ENCODE data around the gene TM7SF2.

Gene TM7SF2

DNA sequence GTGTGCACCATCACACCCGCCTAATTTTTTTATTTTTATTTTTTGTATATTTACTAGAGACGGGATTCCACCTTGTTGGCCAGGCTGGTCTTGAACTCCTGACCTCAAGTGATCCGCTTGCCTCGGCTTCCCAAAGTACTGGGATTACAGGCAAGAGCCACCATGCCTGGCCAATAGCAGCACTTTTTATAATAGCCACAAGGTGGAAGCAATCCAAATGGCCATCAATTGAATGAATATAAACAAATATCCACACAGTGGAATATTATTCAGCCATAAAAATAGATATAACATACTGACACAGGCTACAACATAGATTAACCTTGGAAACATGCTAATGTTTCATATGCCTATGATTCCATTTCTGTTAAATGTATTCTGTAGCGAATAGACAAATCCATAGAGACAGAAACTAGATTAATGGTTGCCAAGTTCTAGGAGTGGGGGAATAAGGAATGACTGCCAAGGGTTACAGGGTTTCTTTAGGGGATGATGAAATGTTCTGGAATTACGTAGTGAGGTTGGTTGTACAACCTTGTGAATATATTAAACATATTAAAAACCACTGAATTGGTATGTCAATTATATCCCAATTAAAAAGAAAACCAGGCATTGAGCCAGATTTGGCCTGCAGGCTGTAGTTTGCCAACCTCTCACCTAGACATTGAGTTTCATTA is 10.9 kb upstream of the TM7SF2 start:
- Mint-ChIP-seq H3K4me1 (ENCODE audit: low read depth in 2 of 2) (peaks cover 2 to 12% of the 10 kb centered on the region in 2 donors), H3K36me3 (ENCODE audit: insufficient read depth) (peaks cover 38% of the 10 kb centered on the region), H3K27me3 (no peaks in the 10 kb centered on the region), H3K9me3 (no peaks in the 10 kb centered on the region), H3K27ac (no peak overlapping the region), H3K4me3 (no peak overlapping the region)
- ATAC-seq (replicated peaks) (no peak), DNase-seq (no peak)

DNA sequence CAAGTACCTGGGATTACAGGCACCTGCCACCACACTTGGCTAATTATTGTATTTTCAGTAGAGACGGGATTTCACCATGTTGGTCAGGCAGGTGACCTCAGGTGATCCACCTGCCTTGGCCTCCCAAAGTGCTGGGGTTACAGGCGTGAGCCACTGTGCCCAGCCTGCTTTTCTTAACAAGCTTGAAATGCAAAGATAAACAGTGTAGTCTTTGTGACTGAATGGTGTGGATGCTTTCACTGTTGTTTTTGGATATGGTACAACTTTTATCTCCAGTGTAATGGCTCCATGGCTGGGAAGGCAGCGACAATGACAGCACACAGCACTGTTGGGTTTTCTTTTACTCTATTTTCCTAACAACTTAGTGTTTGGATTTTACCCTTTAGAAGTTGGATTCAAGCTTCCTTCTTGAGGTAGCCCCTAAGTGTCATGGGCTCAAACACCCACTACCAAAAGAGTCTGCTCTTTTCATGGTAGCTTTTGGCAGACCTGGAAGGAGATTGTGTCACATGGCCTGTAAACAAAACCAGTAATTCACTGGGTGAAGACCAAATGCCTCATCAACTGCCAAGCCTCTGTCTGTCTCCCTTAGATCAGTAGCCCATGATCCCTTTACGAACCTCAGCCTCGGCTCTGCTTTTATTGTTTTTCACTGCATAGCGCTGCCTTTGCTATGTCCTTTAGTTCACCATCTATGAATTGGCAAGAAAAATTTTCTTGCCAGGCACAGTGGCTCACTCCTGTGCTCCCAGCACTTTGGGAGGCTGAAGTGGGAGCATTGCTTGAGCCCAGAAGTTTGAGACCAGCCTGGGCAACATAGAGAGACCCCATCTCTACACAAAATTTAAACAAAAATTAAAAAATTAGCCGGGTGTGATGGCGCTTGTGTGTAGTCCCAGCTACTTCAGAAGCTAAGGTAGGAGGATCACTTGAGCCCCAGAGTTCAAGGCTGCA is 9.3 kb upstream of the TM7SF2 start:
- Mint-ChIP-seq H3K27me3 (no peaks in the 10 kb centered on the region), H3K4me1 (ENCODE audit: low read depth in 2 of 2) (peaks cover 1 to 13% of the 10 kb centered on the region in 2 donors), H3K27ac (no peak overlapping the region), H3K4me3 (no peak overlapping the region), H3K9me3 (no peaks in the 10 kb centered on the region), H3K36me3 (ENCODE audit: insufficient read depth) (peaks cover 34% of the 10 kb centered on the region)
- DNase-seq = no peak
- no peak for ATAC-seq (replicated peaks)

DNA sequence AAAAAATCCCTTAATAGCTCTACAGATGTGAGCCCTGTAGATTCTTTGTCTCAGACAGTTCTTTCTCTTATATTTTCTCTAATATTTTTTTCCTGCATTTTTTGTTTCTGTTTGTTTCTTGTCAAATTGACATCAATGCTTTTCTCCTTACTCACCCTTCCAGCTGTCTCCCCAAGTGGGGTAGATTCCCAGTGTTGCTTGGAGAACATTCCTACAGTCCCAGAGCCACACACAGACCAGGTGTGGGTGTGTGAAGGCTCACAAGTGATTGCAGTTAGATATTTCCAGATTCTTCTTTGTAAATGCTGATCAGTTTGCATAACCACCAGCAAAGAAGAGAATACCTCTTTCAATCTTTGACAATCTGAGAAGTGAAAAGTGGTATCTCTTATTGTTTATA is 8.2 kb upstream of the TM7SF2 start:
- Mint-ChIP-seq H3K36me3 (ENCODE audit: insufficient read depth) (peaks cover 27% of the 10 kb centered on the region), H3K4me3 (no peak overlapping the region), H3K9me3 (no peaks in the 10 kb centered on the region), H3K4me1 (ENCODE audit: low read depth in 2 of 2) (peaks cover 1 to 9% of the 10 kb centered on the region in 2 donors), H3K27me3 (no peaks in the 10 kb centered on the region), H3K27ac (peak overlapping the region in 1 of 2 donors; percentile 44)
- ATAC-seq (replicated peaks) (no peak), DNase-seq (no peak)

DNA sequence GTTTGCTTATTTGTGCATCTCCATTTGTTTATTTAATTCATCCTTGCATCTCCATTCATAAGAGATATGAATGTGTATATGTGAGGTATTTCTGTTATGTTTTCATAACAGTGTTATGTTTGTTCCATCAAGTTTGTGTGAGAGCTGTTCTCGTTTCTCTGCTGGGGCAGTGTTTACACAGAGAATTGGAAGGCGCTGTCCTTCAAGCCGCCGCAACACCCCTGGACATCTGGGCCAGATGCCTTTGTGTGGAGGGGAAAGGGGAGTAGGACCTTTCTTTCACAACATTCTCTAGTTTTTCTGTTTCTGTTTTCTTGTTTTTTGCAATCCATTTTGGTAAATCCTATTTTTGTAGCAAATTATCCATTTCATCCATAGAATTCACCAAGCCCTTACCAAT is 7.0 kb upstream of the TM7SF2 start:
- peaks cover 23% of the 10 kb centered on the region for H3K36me3 Mint-ChIP-seq (ENCODE audit: insufficient read depth)
- DNase-seq (no peak), ATAC-seq (replicated peaks) (no peak)
- H3K4me1 Mint-ChIP-seq (ENCODE audit: low read depth in 2 of 2) = peaks cover 1 to 5% of the 10 kb centered on the region in 2 donors
- no peak overlapping the region for H3K27ac Mint-ChIP-seq
- no peaks in the 10 kb centered on the region for H3K9me3 Mint-ChIP-seq
- no peak overlapping the region for H3K4me3 Mint-ChIP-seq
- H3K27me3 Mint-ChIP-seq = no peaks in the 10 kb centered on the region

DNA sequence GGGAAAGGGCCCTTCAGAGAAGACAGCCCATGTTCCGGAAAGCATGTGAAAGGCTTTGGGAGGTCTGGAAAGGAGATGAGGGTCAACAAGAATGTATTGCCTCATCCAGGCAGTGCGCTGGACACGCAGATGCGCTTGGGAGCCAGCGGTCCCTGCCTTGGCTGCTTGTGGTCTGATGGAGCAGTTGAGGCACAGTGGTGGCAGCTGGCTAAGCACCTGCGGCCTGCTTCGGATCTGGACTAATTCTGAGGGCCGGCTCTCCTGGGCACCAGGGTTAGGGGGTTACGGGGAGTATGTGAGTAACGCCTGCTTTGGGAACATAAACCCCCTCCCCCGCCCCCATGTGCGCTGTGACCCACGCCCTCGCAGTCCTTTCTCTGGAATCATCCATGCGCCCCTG is 4.6 kb upstream of the TM7SF2 start:
- Mint-ChIP-seq H3K27me3 (no peaks in the 10 kb centered on the region), H3K9me3 (no peaks in the 10 kb centered on the region), H3K27ac (no peak overlapping the region), H3K4me3 (no peak overlapping the region), H3K36me3 (ENCODE audit: insufficient read depth) (peaks cover 40% of the 10 kb centered on the region), H3K4me1 (ENCODE audit: low read depth in 2 of 2) (peaks cover 19 to 23% of the 10 kb centered on the region in 2 donors)
- ATAC-seq (replicated peaks) = no peak
- no peak for DNase-seq

DNA sequence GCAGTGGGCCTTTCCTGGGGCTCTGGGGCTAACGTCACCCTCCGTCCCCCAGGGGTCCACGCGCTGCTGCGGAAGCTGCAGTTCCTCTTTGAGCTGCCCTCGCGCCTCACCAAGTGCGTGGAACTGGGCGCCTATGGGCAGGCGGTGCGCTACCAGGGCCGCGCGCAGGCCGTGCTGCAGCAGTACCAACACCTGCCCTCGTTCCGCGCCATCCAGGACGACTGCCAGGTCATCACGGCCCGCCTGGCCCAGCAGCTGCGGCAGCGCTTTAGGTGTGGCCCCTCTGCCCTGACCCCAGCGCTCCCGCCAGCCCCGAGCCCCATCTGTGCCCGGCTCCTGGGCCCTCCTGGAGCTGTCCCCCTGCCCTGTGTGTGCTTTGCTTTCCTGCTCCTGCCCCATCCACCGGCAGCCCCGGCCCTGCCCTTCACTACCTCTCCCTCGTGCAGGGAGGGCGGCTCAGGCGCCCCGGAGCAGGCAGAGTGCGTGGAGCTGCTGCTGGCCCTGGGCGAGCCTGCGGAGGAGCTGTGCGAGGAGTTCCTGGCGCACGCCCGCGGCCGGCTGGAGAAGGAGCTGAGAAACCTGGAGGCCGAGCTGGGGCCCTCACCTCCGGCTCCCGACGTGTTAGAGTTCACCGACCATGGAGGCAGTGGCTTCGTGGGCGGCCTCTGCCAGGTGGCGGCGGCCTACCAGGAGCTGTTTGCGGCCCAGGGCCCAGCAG is 3.8 kb upstream of the TM7SF2 start:
- Mint-ChIP-seq H3K9me3 (no peaks in the 10 kb centered on the region), H3K4me1 (ENCODE audit: low read depth in 2 of 2) (peaks cover 23 to 27% of the 10 kb centered on the region in 2 donors), H3K27ac (no peak overlapping the region), H3K27me3 (no peaks in the 10 kb centered on the region), H3K4me3 (no peak overlapping the region), H3K36me3 (ENCODE audit: insufficient read depth) (peaks cover 47% of the 10 kb centered on the region)
- no peak for DNase-seq
- ATAC-seq (replicated peaks) = no peak

DNA sequence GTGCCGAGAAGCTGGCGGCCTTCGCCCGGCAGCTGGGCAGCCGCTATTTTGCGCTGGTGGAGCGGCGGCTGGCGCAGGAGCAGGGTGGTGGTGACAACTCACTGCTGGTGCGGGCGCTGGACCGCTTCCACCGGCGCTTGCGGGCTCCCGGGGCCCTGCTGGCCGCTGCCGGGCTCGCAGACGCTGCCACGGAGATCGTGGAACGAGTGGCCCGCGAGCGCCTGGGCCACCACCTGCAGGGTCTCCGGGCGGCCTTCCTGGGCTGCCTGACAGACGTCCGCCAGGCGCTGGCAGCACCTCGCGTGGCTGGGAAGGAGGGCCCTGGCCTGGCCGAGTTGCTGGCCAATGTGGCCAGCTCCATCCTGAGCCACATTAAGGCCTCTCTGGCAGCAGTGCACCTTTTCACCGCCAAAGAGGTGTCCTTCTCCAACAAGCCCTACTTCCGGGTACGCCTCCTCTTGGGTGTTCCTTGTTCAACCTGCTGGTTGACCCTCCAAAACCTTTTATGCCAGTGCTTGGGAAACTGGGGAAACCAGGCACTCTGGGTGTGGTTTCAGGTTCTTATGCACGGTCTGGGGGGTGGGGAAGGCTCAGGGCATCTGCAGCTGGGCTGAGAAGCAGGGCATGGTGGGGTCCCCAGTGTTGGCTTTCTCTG is 3.1 kb upstream of the TM7SF2 start:
- H3K9me3 Mint-ChIP-seq = no peaks in the 10 kb centered on the region
- H3K4me3 Mint-ChIP-seq = no peak overlapping the region
- H3K27ac Mint-ChIP-seq = no peak overlapping the region
- peaks cover 30 to 34% of the 10 kb centered on the region in 2 donors for H3K4me1 Mint-ChIP-seq (ENCODE audit: low read depth in 2 of 2)
- peaks cover 48% of the 10 kb centered on the region for H3K36me3 Mint-ChIP-seq (ENCODE audit: insufficient read depth)
- ATAC-seq (replicated peaks) = no peak
- no peaks in the 10 kb centered on the region for H3K27me3 Mint-ChIP-seq
- DNase-seq = no peak

DNA sequence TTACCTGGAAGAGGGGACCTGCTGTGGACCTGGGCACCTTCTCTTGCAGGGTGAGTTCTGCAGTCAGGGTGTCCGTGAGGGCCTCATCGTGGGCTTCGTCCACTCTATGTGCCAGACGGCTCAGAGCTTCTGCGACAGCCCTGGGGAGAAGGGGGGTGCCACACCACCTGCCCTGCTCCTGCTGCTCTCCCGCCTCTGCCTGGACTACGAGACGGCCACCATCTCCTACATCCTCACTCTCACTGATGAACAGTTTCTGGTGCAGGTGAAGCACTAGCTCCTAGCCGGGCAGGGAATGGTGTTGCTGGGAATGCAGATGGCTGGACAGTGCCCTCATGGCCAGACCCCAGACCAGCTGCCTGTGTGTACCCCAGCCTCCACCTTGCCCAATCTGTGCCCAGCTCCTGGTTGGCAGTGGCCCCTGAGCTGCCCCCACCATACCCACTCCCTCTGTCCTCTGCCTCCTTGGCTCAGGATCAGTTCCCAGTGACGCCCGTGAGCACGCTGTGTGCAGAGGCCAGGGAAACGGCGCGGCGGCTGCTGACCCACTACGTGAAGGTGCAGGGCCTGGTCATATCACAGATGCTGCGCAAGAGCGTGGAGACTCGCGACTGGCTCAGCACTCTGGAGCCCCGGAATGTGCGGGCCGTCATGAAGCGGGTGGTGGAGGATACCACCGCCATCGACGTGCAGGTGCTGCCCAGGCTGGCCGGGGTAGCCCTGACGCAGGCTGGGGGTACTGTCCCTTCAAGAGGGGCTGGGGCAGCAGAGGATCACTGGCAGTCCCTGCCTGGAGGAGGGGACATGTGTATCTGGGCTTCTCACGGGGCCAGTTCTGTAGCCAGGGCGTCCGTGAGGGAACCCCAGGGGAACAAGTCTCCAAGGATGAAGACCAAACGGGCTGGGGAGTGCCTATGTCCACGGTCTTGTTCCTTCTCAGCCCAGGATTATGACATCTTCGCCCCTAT is 2.2 kb upstream of the TM7SF2 start:
- H3K4me3 Mint-ChIP-seq = no peak overlapping the region
- ATAC-seq (replicated peaks) = no peak
- H3K27ac Mint-ChIP-seq = peak overlapping the region; percentile 90 to 97
- H3K9me3 Mint-ChIP-seq = no peaks in the 10 kb centered on the region
- no peak for DNase-seq
- no peaks in the 10 kb centered on the region for H3K27me3 Mint-ChIP-seq
- peaks cover 28 to 34% of the 10 kb centered on the region in 2 donors for H3K4me1 Mint-ChIP-seq (ENCODE audit: low read depth in 2 of 2)
- peaks cover 45% of the 10 kb centered on the region for H3K36me3 Mint-ChIP-seq (ENCODE audit: insufficient read depth)

DNA sequence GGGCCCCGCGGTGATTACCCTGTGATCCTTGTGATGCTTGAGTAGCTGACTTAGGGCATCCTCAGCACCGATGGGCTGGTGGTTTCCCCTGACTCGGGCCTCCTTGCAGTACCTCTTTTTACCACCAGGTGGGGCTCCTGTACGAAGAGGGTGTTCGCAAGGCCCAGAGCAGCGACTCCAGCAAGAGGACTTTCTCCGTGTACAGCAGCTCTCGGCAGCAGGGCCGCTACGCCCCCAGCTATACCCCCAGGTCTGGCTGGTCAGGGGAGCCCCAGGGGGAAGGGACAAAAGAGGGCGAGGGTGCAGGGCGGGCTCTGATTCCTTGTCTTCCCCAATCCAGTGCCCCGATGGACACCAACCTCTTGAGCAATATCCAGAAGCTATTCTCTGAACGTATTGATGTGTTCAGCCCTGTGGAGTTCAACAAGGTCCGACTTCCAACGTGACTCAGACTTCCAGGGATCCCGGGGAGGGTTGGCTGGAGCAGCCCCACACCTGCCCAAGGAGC is 1.3 kb upstream of the TM7SF2 start:
- Mint-ChIP-seq H3K4me1 (ENCODE audit: low read depth in 2 of 2) (peaks cover 28 to 34% of the 10 kb centered on the region in 2 donors), H3K9me3 (no peaks in the 10 kb centered on the region), H3K27ac (peak overlapping the region; percentile 90 to 97), H3K36me3 (ENCODE audit: insufficient read depth) (peaks cover 40% of the 10 kb centered on the region), H3K27me3 (no peaks in the 10 kb centered on the region), H3K4me3 (peak overlapping the region; percentile 40 to 99)
- DNase-seq = peak; percentile 99
- peak; percentile 60 for ATAC-seq (replicated peaks)

DNA sequence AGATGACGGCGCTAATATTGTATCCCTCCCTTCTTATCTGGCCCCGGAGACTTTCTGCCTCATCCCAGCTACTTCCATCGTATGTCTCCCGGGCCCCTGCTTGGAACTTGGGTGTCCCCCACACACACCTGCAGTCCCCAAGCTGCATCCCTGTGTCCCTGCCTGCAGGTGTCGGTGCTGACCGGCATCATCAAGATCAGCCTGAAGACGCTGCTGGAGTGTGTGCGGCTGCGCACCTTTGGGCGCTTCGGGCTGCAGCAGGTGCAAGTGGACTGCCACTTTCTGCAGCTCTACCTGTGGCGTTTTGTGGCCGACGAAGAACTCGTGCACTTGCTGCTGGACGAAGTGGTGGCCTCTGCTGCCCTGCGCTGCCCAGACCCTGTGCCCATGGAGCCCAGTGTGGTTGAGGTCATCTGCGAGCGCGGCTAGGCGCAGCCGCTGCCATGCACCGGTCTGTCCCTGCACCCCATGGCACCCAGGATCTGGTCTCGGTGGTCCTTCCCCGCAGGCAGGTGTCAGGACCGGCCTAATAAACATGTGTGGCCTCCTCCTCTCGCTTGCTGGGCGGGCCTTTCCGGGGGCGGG is 421 bp upstream of the TM7SF2 start:
- no peak for DNase-seq
- Mint-ChIP-seq H3K4me1 (ENCODE audit: low read depth in 2 of 2) (peaks cover 34 to 35% of the 10 kb centered on the region in 2 donors), H3K36me3 (ENCODE audit: insufficient read depth) (peaks cover 47% of the 10 kb centered on the region), H3K27ac (peak overlapping the region; percentile 90 to 97), H3K27me3 (no peaks in the 10 kb centered on the region), H3K9me3 (no peaks in the 10 kb centered on the region), H3K4me3 (peak overlapping the region; percentile 99)
- no peak for ATAC-seq (replicated peaks)

DNA sequence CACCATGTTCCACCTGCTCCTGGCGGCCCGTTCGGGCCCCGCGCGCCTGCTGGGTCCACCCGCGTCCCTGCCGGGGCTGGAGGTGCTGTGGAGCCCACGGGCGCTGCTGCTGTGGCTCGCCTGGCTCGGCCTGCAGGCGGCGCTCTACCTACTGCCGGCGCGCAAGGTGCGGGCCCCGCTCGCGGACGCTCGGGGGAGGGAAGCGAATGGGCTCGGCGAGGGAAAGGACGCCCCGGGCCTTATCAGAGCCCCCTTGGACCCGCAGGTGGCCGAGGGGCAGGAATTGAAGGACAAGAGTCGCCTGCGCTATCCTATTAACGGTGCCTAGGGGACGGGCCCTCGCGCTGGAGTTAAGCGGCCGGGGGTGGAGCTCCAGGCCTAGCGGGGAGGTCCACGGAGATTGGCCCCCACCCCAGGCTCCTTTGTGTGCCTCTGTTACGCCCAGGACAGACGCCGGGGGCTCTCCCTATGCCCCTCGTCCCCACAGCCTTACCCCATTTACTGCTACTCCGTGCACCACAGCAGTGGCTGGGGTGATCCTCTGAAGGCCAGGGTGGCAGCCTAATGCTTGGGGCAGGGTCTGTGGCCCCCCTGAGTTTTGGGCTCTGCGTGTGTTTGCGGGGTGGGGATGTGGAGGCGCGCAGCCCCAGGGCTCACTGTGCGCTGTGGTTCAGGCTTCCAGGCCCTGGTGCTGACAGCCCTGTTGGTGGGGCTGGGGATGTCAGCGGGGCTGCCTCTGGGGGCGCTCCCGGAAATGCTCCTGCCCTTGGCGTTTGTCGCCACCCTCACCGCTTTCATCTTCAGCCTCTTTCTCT is 1.1 kb downstream of the TM7SF2 start:
- H3K27me3 Mint-ChIP-seq = no peaks in the 10 kb centered on the region
- H3K4me1 Mint-ChIP-seq (ENCODE audit: low read depth in 2 of 2) = peaks cover 34 to 45% of the 10 kb centered on the region in 2 donors
- H3K9me3 Mint-ChIP-seq = no peaks in the 10 kb centered on the region
- H3K27ac Mint-ChIP-seq = peak overlapping the region; percentile 90 to 97
- peaks cover 58% of the 10 kb centered on the region for H3K36me3 Mint-ChIP-seq (ENCODE audit: insufficient read depth)
- peak; percentile 75 to 80 (median 79) for DNase-seq
- peak overlapping the region; percentile 99 for H3K4me3 Mint-ChIP-seq
- peak; percentile 52 for ATAC-seq (replicated peaks)
